HCT116 (cell line): ENCODE measurements around the gene THRAP3.

Experiments
- CEBPB ChIP-seq: IDR thresholded peaks from 2 replicates; pipeline ENCODE4 v1.6.1; 2012; ENCODE audit warnings: low read depth
- EZH2 ChIP-seq: fragments of 200-600 bp; sonication (generic); IDR thresholded peaks from 2 replicates; pipeline ENCODE4 v1.6.1; 2017; ENCODE audit warnings: antibody characterized with exemption, mixed run types
- POLR2A ChIP-seq: IDR thresholded peaks from 2 replicates; pipeline ENCODE4 v1.7.0; 2011; ENCODE audit warnings: borderline replicate concordance; ENCODE audit not compliant: insufficient read depth, insufficient read length; ENCODE audit errors: extremely low read depth
- RAD21 ChIP-seq: IDR thresholded peaks from 2 replicates; pipeline ENCODE4 v1.6.1; 2012; ENCODE audit warnings: low read depth, mild to moderate bottlenecking
- SP1 ChIP-seq: IDR thresholded peaks from 2 replicates; pipeline ENCODE4 v1.6.1; 2012; ENCODE audit warnings: low read depth
- TCF7L2 ChIP-seq: IDR thresholded peaks from 2 replicates; pipeline ENCODE4 v1.7.0; 2011; ENCODE audit warnings: borderline replicate concordance, inconsistent platforms; ENCODE audit not compliant: insufficient read depth, insufficient read length; ENCODE audit errors: extremely low read depth
- ZFX ChIP-seq: fragments of 450-650 bp; IDR thresholded peaks from 2 replicates; pipeline ENCODE4 v1.6.1; 2017
- TF ChIP-seq, protein P1 (sequence below), 3 experiments: fragments of 200-600 bp in 1 of 3; sonication (generic) in 1 of 3; IDR thresholded peaks in 2 of 3; conservative IDR thresholded peaks in 1 of 3; 2 replicates each; pipeline ENCODE4 v1.5.1; 2012 to 2017; ENCODE audit warnings: low read depth in 2 of 3, low read length in 2 of 3, antibody characterized with exemption in 1 of 3, borderline replicate concordance in 1 of 3, control low read depth in 1 of 3, mild to moderate bottlenecking in 1 of 3, mixed read lengths in 1 of 3, mixed run types in 1 of 3, moderate library complexity in 1 of 3; ENCODE audit not compliant: insufficient read depth in 1 of 3
- TF ChIP-seq, protein P2 (sequence below): IDR thresholded peaks from 2 replicates; pipeline ENCODE4 v1.6.1; 2012

DNA sequence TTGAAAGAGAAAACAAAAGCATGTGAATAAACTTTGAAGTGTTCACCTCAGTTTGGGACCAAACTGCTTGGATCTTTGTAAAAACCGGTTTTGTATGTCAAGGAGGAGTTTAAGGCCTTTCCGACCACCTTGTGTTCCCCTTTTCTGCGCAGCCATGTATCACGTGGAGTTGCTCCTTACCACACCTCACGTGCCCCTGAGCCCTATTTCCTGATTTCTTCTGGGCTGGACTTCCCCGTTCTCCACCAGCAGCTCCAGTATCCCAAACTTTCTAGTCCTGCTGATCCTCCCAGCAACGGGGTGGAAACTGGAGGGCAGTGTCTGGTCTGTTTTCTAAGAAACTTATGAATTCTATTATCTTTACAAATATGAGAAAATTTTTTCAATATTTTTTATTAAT is 80.3 kb downstream of the THRAP3 start:
- TF ChIP-seq, protein P1, sequence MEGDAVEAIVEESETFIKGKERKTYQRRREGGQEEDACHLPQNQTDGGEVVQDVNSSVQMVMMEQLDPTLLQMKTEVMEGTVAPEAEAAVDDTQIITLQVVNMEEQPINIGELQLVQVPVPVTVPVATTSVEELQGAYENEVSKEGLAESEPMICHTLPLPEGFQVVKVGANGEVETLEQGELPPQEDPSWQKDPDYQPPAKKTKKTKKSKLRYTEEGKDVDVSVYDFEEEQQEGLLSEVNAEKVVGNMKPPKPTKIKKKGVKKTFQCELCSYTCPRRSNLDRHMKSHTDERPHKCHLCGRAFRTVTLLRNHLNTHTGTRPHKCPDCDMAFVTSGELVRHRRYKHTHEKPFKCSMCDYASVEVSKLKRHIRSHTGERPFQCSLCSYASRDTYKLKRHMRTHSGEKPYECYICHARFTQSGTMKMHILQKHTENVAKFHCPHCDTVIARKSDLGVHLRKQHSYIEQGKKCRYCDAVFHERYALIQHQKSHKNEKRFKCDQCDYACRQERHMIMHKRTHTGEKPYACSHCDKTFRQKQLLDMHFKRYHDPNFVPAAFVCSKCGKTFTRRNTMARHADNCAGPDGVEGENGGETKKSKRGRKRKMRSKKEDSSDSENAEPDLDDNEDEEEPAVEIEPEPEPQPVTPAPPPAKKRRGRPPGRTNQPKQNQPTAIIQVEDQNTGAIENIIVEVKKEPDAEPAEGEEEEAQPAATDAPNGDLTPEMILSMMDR (IDR thresholded peaks at IDR 0.05 in 2 of 3, conservative IDR thresholded peaks at IDR 0.05 in 1 of 3; ENCODE audit: borderline replicate concordance in 1 of 3, insufficient read depth in 1 of 3, low read depth in 2 of 3, low read length in 2 of 3): no peak
- TF ChIP-seq POLR2A: no peak
- TF ChIP-seq SP1: no peak
- TF ChIP-seq RAD21: no peak
- no peak for TF ChIP-seq CEBPB
- TF ChIP-seq EZH2: no peak
- TF ChIP-seq, protein P2, sequence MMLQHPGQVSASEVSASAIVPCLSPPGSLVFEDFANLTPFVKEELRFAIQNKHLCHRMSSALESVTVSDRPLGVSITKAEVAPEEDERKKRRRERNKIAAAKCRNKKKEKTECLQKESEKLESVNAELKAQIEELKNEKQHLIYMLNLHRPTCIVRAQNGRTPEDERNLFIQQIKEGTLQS: no peak
- TF ChIP-seq TCF7L2: no peak
- no peak for TF ChIP-seq ZFX
